Bronchial epithelial cell (primary cell): ENCODE results near the gene CGB1. TPM values are rescaled to one million over a fixed set of nuclear protein-coding genes. Genes with fewer than 3 reads are reported as not detected.

Experiments
- DNase-seq: peaks from one replicate; pipeline ENCODE4 v3.0.0-alpha.2; 2010; ENCODE audit warnings: low read depth
- FAIRE-seq: peaks from 2 replicates; lab custom pipeline; 2011; peaks lifted over from hg19 to GRCh38; lab: Jason Lieb, UNC
- H3K27me3 ChIP-seq: 2 replicates; pipeline ENCODE4 v1.5.1; 2011; ENCODE audit warnings: low read length; ENCODE audit not compliant: control insufficient read depth, insufficient read depth
- H3K36me3 ChIP-seq: 2 replicates; pipeline ENCODE4 v1.5.1; 2011; ENCODE audit warnings: low read length; ENCODE audit not compliant: control insufficient read depth, insufficient read depth
- H3K4me3 ChIP-seq: 2 replicates; pipeline ENCODE4 v1.5.1; 2011; ENCODE audit warnings: mild to moderate bottlenecking, low read depth, low read length, control low read depth
- CTCF ChIP-seq: IDR thresholded peaks from 2 replicates; pipeline ENCODE4 v1.5.1; 2011; ENCODE audit warnings: mild to moderate bottlenecking, moderate library complexity, low read length, control low read depth, inconsistent platforms; ENCODE audit not compliant: insufficient read depth, severe bottlenecking
- total RNA-seq: library from RNA; depleted of rRNA; stranded (reverse); fragments of >200 nt; gene quantifications from 2 replicates; pipeline ENCODE4 v1.2.1, GENCODE V29; 2014

Gene CGB1
- total RNA-seq, 1 donor from 2014 or later: not detected

- DNase-seq (no peak), FAIRE-seq (no peak)
- peaks cover 5% of the 10 kb centered on the region for H3K36me3 ChIP-seq
- no peaks in the 10 kb centered on the region for H3K27me3 ChIP-seq
- peak; percentile 66 for TF ChIP-seq CTCF
- peak overlapping the region; percentile 36 for H3K4me3 ChIP-seq
These were observed 18.9 kb downstream of the CGB1 start for GRCh38 chr19:49017666-49018351.

- H3K4me3 ChIP-seq: peak within 1 kb of the TSS; percentile 36
- H3K36me3 ChIP-seq: peaks cover 5% of the 10 kb centered on the region
- TF ChIP-seq CTCF: no peak
- H3K27me3 ChIP-seq: no peaks in the 10 kb centered on the region
- DNase-seq (no peak), FAIRE-seq (no peak)
These were observed 19.5 kb downstream of the CGB1 start, which contains the start of gene LHB for GRCh38 chr19:49017041-49017665. LHB (minus strand) TSS chr19:49017091; CDS start chr19:49017081, 10 bp downstream.

GRCh38 chr19:49016067-49016839 is 20.4 kb downstream of the CGB1 start:
- no peak for TF ChIP-seq CTCF
- no peak for FAIRE-seq
- peaks cover 8% of the 10 kb centered on the region for H3K36me3 ChIP-seq

GRCh38 chr19:49014870-49015255 is 21.8 kb downstream of the CGB1 start:
- H3K27me3 ChIP-seq: no peaks in the 10 kb centered on the region
- FAIRE-seq (no peak), DNase-seq (no peak)
- no peak overlapping the region for H3K4me3 ChIP-seq
- no peak for TF ChIP-seq CTCF
- H3K36me3 ChIP-seq: peaks cover 13% of the 10 kb centered on the region

More at GRCh38 chr19:49016067-49016839, 20.4 kb downstream of the CGB1 start:
- Histone ChIP-seq H3K4me3 (no peak overlapping the region), H3K27me3 (no peaks in the 10 kb centered on the region)
- DNase-seq: no peak

- DNase-seq: no peak
- Histone ChIP-seq H3K4me3 (no peak overlapping the region), H3K27me3 (no peaks in the 10 kb centered on the region), H3K36me3 (peaks cover 17% of the 10 kb centered on the region)
- no peak for FAIRE-seq
- no peak for TF ChIP-seq CTCF
These were observed 22.4 kb downstream of the CGB1 start for GRCh38 chr19:49014123-49014869.
